Left renal pelvis (tissue), 4 donors: Measurements from ENCODE around the gene KCTD5. TPM values are rescaled to one million over a fixed set of nuclear protein-coding genes. Genes with fewer than 3 reads are reported as not detected.
"Not testable (repeated sequence)": the region's sequence is repeated elsewhere in the genome, so short reads cannot be mapped to it uniquely, and the experiment has no call there.

Experiments used
- DNase-seq, 4 donors: peaks; one replicate each; pipeline ENCODE4 v3.0.0-alpha.2; 2013; ENCODE audit warnings: low read depth in 4 of 4, low spot score in 3 of 4
- polyA plus RNA-seq, 4 donors: library from polyadenylated mRNA; unstranded; fragments of 120-200 nt; gene quantifications; one replicate each; pipeline ENCODE4 v1.2.1, GENCODE V29; 2013; ENCODE audit not compliant: insufficient read length in 4 of 4

The KCTD5 gene
- polyA plus RNA-seq, 4 donors = 19.2 to 26.0 (median 24.0) TPM

DNA sequence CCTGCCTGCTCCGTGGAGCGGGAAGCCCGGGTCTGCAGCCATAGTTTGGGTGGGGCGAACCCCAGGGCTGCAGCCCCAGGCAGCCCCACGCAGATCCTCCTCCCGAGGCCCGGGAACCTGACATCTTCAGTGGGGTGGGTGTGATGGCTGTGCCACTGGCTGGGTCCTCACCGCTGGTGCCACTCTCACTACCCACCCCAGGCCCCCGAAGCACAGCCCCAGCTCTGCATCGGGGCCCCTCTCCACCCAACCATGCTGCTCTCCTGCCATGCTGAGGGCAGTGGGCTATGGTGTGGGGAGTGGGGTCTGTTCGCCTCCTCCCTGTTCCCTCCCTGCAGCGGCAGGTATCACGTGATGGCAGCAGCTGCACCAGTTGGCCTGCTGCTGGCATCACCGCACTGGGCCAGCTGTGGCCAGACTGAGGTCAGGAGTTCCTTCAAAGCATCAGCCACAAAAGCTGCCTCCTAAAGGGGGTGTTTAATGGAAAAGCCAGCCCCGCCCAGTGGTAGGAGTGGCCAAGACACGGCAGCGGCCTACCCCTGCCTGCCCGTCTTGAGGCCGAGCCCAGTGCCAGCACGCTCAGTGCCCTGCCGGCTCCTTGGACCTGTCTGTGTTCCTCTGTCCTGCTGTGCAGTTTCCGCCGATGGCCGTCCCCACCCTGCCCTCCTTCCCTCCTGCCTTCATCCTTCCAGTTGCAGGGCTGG lies 10.8 kb downstream of the KCTD5 start:
- DNase-seq = peak in 1 of 4 donors; percentile 25

DNA sequence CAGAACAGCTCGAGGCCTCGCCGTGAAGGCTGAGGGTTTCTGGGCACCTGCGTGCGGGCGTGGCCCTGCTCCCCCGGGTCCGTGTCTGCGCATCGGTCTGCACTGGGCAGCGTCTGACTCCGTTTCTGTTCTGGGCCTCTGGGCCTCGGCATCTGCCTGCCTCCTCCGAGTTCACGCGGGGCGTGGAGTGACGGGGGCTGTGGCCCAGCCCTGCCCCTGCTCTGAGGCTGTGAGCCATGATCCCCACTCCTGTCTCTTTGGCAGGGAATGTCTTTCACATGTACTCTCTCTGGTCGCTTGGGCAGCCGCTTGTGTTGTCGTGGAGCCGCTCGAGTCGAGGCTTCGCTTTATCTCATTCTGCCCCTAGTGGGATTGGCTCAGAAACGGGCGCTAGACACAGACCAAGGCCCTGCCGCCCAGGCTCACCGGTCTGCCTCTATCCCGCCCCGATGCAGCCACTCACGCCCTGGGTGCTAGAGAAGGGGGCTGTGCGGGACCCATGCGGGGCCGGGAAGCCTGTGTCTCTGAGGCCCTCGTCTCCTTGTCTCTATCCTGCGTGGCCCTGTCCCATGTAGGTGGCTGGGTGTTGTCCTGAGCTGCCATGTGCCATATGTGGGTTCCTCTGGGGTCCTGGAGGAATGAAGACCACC lies 14.4 kb downstream of the KCTD5 start:
- not testable (repeated sequence) for DNase-seq

DNA sequence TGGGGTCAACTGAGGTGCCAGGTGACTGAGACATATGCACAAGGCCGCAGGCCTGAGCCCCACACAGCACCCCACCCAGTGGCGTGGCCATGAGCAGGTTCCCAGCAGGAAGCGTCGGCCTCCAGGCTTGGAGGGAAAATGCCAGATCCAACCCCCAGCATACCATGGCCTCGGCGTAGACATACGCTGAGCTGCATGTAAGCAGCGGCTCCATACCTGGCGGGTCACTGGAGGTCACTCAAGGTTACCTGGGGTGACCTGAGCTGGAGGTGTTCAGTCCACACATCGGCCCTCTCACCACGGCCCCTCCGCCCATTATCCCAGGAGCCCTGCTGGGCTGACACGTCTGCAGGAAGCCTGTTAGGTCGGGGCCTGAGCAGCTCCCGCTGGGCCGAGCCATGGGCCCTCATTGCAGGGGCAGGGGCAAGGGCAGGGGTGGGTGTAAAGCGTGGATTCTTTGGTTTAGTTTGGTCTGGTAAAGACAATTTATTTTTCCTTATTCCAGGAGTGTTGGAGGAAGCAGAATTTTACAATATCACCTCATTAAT lies 15.2 kb downstream of the KCTD5 start:
- DNase-seq = no peak

DNA sequence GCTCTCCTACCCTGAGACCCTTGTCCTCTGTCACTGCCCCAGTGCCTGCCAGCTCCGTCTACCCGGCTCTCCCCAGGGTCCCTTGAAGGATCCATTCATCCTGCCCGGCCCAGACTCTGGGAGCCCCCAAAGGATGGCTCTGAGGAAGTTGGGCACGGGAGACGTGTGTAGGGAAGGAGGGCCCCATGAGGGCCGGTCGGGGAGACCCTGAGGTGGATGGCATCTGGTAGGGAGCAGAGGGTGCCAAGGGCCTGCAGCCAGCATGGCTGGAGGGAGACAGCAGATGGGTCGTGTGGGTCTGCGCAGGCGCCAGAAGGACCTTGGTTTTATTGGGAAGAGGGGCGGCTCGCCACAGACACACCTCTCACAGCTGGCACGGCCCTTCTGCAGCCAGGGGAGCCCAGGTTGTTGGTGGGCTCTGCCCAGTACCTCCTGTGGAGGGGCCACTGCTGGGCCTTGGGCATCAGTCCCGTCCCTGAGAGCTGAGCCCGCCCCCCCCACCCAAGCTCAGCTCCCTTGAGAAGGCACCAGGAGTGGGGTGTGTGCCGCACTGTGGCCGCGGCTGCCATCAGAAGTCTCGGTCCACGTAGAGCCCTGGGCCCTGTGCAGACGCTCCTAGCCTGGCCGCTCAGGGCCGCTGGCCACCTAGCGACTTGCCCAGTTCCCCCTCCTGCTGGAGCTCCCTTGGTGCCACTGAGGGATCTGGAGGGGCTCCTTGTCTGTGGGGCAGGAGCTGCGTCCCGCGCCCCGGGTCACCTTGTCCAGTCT lies 16.0 kb downstream of the KCTD5 start:
- no peak for DNase-seq

DNA sequence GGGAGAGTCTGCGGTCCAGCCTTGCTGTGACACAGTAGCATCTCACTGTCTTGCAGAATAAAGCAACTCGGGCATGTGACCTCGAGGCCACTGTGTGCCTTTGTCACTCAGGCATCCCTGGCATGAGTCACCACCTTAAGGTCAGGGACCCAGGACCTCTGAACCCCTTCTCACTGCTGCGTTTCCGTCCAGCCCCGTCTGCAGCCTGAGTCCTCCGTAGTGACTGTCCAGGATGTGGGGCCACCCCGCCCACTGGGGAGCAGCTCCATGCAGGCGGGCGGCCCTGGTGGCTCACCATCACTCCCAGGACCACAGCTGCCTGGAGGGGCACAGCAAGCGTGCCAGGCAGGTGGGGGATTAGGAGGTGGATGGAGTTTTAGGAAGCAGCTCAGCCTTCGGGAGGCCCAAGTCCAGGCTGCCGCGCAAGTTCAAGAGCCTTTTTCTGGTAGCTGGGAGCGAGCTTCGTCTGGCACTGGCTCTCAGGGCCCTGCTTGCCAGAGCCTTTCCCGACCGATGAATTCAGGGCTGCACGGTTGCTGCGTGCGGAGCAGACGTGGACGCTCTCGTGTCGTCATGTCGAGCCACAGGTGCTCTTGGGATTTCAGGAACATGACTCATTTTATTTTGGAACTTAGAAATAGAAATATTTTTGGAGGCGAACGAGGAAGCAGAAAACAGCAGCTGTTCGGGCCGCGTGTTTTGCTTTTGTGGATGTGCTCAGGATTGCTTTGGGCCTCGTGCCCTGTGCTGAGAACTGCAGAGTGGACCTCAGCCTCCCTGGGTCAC lies 16.8 kb downstream of the KCTD5 start:
- DNase-seq = no peak

DNA sequence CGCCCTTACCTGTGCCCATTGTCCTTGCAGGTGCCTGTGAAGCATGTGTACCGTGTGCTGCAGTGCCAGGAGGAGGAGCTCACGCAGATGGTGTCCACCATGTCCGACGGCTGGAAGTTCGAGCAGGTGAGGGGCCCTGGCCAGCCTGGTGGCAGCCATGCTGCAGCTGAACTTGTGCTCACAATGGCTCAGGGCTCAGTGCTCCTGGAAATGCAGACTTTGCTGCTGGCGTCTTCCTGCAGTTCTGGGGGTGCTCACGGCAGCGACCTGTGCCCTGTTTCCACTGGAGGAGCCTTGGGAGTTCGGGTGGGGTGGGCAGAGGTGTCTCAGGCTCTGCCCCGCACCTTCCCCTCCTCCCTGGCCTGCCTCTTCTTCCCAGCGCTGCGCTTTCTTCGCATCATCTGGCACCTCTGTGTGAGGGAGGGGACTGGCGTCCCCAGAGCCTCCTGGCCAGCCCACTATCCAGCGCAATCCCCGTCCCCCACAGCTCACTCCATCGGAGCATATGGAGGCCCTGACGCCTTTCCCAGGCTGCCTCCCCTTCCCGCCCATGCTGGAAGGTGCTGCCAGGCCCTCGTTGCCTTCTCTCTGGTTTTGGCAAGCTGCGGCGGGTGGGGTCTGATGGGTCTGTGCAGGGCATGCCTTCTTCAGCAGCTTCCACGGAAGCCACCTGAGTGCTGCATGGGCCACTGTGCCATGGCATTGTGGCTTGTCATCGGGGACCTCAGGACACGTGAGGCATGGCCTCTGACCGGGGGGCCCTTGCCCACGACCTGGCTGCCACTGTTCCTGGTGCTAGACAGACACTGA lies 17.7 kb downstream of the KCTD5 start:
- no peak for DNase-seq

DNA sequence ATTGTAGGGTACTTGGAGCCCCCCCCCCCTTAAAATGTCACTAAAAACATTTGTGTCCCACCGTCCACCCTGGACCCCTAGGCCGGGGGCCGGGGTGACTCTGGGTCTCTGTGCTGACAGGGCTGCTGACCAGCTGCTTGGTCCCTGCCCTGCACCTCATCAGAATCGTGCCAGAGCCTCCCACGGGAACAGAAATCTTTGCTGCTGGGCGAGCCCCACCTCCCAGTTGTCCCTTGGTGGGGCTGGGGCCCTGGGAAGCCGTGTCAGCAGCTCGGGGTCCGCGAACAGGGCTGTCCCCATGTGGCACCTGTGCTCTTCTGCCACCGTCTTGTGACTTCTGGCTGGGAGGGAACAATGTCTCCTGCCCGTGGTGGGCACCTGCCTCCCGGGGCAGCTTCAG lies 18.5 kb downstream of the KCTD5 start:
- DNase-seq = no peak

DNA sequence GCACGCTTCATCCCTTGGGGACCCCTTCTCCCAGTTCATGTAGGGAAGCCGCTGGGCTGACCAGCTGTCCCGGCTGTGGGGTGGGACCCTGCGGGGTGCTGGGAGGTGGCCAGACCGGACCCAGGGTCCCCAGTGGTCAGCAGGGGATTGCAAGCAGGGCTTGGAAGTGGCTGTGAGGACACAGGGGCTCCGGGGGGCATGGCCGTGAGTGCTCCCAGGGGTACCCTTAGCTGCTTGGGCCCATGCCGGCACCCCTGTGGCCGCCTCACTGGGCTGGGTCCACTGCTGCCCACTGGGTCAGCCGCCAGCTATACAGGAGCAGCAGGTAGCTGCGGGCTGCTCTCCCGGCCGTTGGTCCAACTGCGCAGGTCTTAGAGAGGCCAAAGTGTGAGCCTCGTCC lies 18.9 kb downstream of the KCTD5 start:
- no peak for DNase-seq

DNA sequence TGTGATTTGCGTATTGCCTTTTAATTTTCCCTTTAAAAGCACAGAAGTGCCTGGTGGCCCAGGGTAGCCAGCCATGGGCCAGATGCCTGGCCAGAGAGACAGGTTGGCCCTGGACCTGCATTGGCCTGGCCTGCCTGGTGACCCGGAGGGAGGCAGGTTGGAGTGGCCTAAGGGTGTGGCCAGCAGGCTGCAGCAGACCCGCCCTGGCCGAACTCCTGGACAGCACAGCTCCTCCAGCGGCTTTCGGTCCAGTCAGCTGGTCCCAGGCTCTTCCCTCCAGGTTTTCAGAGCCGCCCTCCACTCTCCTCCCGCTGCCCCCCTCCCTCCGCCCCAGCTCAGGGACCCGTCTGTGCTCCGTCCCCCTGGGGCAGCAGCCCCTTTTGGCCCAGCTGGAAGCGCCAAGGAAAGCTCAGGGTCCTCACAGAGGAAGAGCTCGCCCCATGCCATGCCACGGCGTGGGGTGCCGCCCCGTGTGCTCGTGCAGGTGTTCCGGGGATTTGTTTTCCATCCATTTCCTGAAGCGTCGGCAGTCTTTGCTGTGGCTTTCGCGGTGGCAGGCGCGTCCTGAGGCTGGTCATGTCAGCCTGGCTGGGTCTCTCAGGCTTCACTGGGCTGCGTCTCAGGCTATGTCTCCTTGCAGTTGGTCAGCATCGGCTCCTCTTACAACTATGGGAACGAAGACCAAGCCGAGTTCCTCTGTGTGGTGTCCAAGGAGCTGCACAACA lies 19.6 kb downstream of the KCTD5 start:
- no peak for DNase-seq

DNA sequence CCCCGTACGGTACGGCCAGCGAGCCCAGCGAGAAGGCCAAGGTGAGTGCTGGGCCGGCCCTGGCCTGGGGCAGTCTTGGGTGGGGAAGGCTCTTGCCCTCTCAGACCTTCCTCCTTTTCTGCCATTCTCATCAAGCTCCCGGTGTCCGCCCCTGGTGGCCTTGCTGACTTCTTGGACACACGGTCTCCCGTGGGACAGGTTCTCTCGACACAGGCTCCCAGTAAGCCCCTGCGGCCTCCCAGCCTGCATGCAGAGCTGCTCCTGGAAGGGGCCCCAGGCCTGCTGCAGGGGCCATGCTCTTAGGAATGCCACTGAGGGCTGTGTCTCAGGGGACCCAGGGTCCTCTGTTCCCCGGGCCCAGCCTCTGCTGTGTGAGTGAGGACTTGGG lies 20.1 kb downstream of the KCTD5 start:
- DNase-seq = no peak

DNA sequence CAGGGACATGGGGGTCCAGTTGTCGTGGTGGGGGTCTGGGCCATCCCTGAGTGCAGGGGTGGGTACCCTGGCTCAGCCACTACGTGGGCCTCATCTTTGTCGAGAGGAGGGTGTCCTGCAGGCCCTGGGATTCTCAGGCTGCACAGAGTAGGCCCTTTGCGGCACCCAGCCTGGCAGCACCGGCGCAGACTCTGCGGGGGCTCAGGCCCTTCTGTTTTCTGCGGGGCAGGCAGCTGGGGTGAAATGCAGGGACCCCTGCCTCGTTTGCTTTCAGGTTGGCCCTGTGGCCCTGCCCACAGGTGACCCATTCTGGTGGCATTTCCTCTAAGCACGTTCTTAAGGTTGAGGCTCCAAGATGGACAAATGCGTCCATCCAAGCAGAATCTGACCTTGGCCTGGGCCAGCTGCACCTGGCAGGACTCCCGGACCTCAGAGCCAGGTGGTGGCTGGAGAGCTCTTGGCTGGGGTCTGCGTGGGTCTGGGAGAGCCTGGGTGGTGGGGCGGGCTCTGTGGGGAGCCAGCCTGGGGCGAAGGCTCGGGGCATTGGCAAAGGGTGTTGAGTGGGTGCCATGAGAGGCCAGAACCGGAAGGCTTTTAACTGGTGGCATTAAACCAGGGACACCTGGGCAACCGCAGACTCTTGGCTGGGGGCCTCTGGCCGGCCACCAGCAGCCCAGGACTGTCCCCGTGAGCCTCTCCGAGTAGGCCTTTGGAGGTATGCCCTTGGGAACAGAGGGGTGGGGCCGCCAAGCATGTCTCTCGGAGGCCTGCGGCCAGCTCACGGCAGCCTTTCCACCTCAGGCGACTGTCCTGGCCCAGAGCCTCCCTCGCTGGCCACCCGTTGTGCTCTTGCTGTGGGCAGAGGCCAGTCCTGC lies 20.8 kb downstream of the KCTD5 start:
- no peak for DNase-seq

DNA sequence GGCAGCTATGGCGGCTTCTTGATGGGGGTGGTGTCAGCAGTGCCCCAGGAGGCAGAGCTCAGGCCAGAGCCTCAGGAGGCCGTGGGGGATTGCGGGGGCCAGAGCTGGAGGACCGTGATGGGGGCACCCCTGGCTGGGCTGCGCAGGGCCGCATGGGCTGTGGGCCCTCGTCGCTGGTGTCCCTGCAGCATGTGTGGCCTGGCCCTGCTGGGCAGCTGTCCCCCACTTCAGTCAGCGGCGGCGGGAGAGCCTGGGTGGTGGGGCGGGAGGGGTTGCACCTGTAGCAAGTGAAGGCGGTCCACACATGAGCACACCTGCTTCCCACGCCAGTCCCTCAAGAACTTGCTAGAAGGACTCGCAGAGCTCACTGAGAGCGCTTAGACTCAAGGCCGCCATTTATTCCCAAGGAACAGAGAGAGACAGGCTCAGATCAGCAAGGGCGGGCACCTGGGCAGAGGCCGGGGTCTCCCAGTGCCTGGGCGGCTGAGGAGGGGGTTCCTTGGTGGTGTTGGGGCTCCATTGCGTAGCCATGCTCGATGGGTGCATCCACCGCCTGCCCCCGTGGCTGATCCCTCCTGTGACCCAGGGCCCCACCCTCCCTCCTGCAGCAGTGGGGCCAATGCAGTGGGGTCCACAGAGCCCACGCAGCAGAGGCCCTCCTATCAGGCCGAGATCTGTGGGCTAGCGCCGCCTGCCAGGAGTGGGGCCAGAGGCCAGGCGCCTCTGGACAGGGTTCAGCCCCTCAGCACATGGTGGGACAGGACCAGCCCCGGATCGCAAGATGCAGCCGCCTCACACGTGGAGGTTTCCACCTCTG lies 22.1 kb downstream of the KCTD5 start:
- DNase-seq = no peak

DNA sequence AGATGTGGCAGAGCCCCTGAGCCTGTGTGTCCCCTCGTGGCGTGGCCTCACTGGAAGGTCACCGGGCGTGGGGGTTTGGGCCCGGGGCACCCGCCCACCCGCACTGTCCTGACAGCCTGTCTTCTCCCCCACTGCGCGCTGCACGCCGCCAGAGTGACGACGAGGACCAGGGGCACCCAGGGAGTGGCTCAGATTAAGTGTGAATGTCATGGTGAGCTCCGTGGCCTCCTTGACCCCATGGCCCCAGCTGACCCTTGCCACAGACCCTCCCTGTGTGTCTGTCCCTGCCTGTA lies 22.6 kb downstream of the KCTD5 start:
- DNase-seq = no peak

DNA sequence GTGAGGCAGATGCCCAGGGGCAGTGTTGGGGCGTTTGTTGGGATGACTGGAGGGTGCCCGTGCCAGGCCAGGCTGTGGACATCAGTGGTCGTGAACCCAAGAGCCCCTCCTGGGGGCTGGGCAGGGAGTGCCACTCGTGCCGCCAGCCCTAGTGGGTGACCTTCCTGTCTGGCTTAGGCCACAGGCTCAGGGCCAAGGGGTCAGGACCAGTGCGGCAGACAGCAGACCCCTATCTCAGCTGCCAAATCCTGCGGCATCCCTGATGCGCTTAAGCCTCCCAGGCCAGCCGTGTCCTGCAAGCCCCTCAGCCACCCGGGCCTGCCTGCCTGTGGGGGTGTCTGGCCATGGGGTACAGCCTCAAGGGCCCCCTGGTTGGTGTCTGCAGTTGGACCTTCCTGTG lies 23.0 kb downstream of the KCTD5 start:
- no peak for DNase-seq

DNA sequence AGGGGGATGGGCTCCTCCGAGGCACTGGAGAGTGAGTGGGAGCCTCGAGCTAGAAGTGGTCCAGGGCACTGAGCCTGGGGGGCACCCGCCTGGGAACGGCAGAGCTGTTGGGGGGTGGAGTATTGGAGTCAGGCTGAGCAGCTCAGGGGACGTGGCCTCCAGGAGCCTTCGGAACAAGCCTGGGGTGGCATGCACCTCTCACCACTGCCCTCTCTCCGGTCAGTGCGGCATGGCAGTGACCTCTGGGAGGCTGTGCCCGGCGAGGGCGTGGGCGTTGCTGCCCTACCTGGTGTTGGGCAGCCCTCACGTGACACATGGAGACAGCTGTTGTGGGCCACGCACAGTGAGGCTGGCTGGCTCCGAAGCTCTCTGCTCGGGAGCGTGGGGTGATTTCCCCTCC lies 23.8 kb downstream of the KCTD5 start:
- DNase-seq = no peak

DNA sequence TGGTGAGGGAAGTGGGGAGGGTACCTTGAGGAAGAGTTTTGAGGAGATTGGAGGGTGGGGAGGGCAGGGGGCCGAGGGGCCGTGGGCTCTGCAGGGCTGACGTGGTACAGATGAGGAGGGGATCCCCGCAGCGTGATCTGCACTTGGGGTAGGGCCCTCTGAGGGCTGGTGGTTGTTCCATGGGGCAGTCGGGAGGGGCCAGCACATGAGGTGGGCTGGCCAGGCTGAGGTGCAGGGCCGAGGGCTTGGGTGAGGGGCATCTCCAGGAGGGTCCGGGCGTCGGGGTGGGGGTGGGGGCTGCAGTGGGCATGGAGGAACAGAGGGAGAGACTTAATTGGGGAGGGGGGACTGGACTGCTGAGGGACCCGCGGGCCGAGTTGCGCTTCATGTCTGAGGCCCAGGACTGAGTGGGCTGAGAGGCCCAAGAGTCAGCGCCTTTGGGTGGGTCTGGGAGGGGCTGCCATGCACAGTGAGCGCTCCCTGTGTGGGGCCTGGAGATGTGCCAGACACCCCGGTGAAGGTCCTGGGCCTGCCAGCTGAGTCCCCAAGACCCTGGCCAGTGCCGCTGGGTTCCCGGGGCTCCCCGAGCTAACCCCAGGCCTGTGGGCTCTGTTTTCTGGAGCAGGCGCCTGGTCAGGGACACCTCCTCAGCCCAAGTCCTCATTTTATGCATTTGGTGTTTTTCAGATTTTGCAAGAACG lies 24.4 kb downstream of the KCTD5 start:
- no peak for DNase-seq
